Measurements from ENCODE around the gene ITPA. TPM values are rescaled to one million over a fixed set of nuclear protein-coding genes. Genes with fewer than 3 reads are reported as not detected.

Gene ITPA
- total and polyA plus RNA-seq, 2 of the 8 experiments (the other 6 are each of a cell fraction or from before 2014, with no cell fraction given) = 88.2 to 94.0 TPM

GRCh38 chr20:3199976-3200755 is 9.1 kb upstream of the ITPA start:
- ChIA-PET POLR2A (ENCODE audit: partially characterized antibody) (interaction anchor here (0.8 to 2.3 kb wide), 5 partner anchors 10 to 127 kb away, joined by 3 to 8 read pairs (median 5); no protein-coding TSS in a partner anchor), CTCF (ENCODE audit: partially characterized antibody) (interaction anchor here (1.0 to 1.5 kb wide), 3 partner anchors 19 to 147 kb away, joined by 3 to 4 read pairs (median 4); no protein-coding TSS in a partner anchor)
- H3K79me1 ChIP-seq (ENCODE audit: low read depth, low read length) = peaks cover 10% of the 10 kb centered on the region
- H2AK5ac ChIP-seq (ENCODE audit: low read depth, low read length) = no peak overlapping the region
- no peaks in the 10 kb centered on the region for H3K9me3 ChIP-seq (ENCODE audit: insufficient read depth in 2 of 2, low read depth in 1 of 2, low read length in 1 of 2)
- FAIRE-seq (no peak), DNase-seq (ENCODE audit: low read depth in 1 of 2, low spot score in 2 of 2) (no peak)
- no peak overlapping the region for H2BK20ac ChIP-seq (ENCODE audit: low read length)
- peaks cover 13 to 37% (median 22%) of the 10 kb centered on the region in 4 experiments; a peak in 7 of 8 replicates for H3K36me3 ChIP-seq (ENCODE audit: control insufficient read depth in 2 of 4, insufficient read depth in 4 of 4, low read length in 3 of 4)
- H2BK5ac ChIP-seq (ENCODE audit: low read depth, low read length) = no peak overlapping the region
- peaks cover 0 to 10% of the 10 kb centered on the region in 2 experiments for H4K20me1 ChIP-seq (replicated peaks in 1 of 2; ENCODE audit: control insufficient read depth in 1 of 2, insufficient read depth in 2 of 2, low read length in 2 of 2)
- no peak overlapping the region for H2BK15ac ChIP-seq (ENCODE audit: low read length)
- peaks cover 0 to 19% of the 10 kb centered on the region in 2 experiments; a peak in 1 of 4 replicates for H3K79me2 ChIP-seq (ENCODE audit: control insufficient read depth in 1 of 2, insufficient read depth in 2 of 2, low read length in 2 of 2)
- H3K27me3 ChIP-seq (replicated peaks in 1 of 4; ENCODE audit: control insufficient read depth in 3 of 4, extremely low read depth in 1 of 4, insufficient read depth in 3 of 4, low read length in 3 of 4) = no peaks in the 10 kb centered on the region
- no peak overlapping the region for H4K5ac ChIP-seq (ENCODE audit: insufficient read length, low read depth, low read length)
- H3K4me3 ChIP-seq (ENCODE audit: extremely low read depth in 1 of 4, insufficient read depth in 2 of 4, low read depth in 3 of 4, low read length in 4 of 4) = no peak overlapping the region
- H3K23me2 ChIP-seq (ENCODE audit: low read depth, low read length) = no peaks in the 10 kb centered on the region; the same call in 1 of the 2 replicates
- no peak overlapping the region for H3K56ac ChIP-seq (replicated peaks; ENCODE audit: insufficient read length, low read depth, low read length)
- H3K4me1 ChIP-seq (replicated peaks in 1 of 4; ENCODE audit: control insufficient read depth in 3 of 4, insufficient read depth in 4 of 4, low read length in 3 of 4) = peaks cover 0 to 7% (median 5%) of the 10 kb centered on the region in 4 experiments; a peak in 6 of 7 replicates
- H3K23ac ChIP-seq (ENCODE audit: insufficient read length) = no peak overlapping the region
- no peak overlapping the region for H2BK12ac ChIP-seq (ENCODE audit: low read depth, low read length)
- no peak overlapping the region for H4K91ac ChIP-seq (replicated peaks; ENCODE audit: insufficient read length, low read length)
- no peak for TF ChIP-seq JUND (IDR thresholded peaks at IDR 0.05; ENCODE audit: low read length)
- TF ChIP-seq BCL11A (IDR thresholded peaks at IDR 0.05; ENCODE audit: low read depth in 2 of 2, low read length in 2 of 2) = no peak
- no peak for TF ChIP-seq TBP (IDR thresholded peaks at IDR 0.05; ENCODE audit: low read depth, low read length)
- no peak overlapping the region for H3K9ac ChIP-seq (replicated peaks in 1 of 4; ENCODE audit: extremely low read depth in 1 of 4, low read depth in 3 of 4, low read length in 3 of 4)
- 87% methylated on average over 25 of the region's 27 CpGs; no CpG with 5 or more reads in 1 of the 2 experiments for WGBS, 2 experiments (ENCODE audit: extremely low coverage in 1 of 2, insufficient coverage in 1 of 2, insufficient read length in 1 of 2, insufficient replicate concordance in 2 of 2, low coverage in 1 of 2, low lambda C conversion rate in 2 of 2, missing lambda C conversion rate in 1 of 2)
- H4K8ac ChIP-seq (ENCODE audit: extremely low read depth, insufficient read depth, low read length) = no peak overlapping the region
- no peak overlapping the region for H2AFZ ChIP-seq (ENCODE audit: low read length)
- H2BK120ac ChIP-seq (replicated peaks; ENCODE audit: low read depth, low read length) = no peak overlapping the region
- H3K4me2 ChIP-seq (ENCODE audit: insufficient read depth in 1 of 2, low read depth in 2 of 2, low read length in 2 of 2) = no peak overlapping the region
- H3K4ac ChIP-seq (replicated peaks; ENCODE audit: insufficient read length, low read depth, low read length) = no peak overlapping the region
- H3K14ac ChIP-seq (ENCODE audit: insufficient read length) = no peak overlapping the region
- H3K27ac ChIP-seq (ENCODE audit: low read depth, low read length) = no peak overlapping the region
- no peak overlapping the region for H3K18ac ChIP-seq (ENCODE audit: extremely low read depth, low read length)
